Measurements from ENCODE around the gene BCL3. TPM values are rescaled to one million over a fixed set of nuclear protein-coding genes. Genes with fewer than 3 reads are reported as not detected.
A peak's percentile ranks its signal among the peaks of the same experiment; 100 is the strongest.

BCL3 gene
- total and polyA plus RNA-seq, 2 of the 13 experiments (the other 11 are each of a cell fraction or from before 2014, with no cell fraction given): 2.3 to 4.0 TPM

GRCh38 chr19:44800461-44800860 is 52.0 kb downstream of the BCL3 start (continued):
- TF ChIP-seq KIAA2018 (CRISPR knock-in tag; IDR thresholded peaks at IDR 0.05; ENCODE audit: borderline replicate concordance): no peak
- TF ChIP-seq ZFP36 (IDR thresholded peaks at IDR 0.05; ENCODE audit: borderline replicate concordance, low read depth, low read length, partially characterized antibody): peak; percentile 78
- TF ChIP-seq, protein P1, sequence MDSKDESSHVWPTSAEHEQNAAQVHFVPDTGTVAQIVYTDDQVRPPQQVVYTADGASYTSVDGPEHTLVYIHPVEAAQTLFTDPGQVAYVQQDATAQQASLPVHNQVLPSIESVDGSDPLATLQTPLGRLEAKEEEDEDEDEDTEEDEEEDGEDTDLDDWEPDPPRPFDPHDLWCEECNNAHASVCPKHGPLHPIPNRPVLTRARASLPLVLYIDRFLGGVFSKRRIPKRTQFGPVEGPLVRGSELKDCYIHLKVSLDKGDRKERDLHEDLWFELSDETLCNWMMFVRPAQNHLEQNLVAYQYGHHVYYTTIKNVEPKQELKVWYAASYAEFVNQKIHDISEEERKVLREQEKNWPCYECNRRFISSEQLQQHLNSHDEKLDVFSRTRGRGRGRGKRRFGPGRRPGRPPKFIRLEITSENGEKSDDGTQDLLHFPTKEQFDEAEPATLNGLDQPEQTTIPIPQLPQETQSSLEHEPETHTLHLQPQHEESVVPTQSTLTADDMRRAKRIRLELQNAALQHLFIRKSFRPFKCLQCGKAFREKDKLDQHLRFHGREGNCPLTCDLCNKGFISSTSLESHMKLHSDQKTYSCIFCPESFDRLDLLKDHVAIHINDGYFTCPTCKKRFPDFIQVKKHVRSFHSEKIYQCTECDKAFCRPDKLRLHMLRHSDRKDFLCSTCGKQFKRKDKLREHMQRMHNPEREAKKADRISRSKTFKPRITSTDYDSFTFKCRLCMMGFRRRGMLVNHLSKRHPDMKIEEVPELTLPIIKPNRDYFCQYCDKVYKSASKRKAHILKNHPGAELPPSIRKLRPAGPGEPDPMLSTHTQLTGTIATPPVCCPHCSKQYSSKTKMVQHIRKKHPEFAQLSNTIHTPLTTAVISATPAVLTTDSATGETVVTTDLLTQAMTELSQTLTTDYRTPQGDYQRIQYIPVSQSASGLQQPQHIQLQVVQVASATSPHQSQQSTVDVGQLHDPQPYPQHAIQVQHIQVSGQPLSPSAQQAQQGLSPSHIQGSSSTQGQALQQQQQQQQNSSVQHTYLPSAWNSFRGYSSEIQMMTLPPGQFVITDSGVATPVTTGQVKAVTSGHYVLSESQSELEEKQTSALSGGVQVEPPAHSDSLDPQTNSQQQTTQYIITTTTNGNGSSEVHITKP (CRISPR knock-in tag; IDR thresholded peaks at IDR 0.05; ENCODE audit: low read depth): no peak
- 0 out of 2 replicates have a peak, but pooled peaks have one; percentile 5 for TF ChIP-seq TAF1 (CRISPR knock-in tag; IDR thresholded peaks at IDR 0.05)
- TF ChIP-seq ZNF598 (CRISPR knock-in tag; IDR thresholded peaks at IDR 0.05; ENCODE audit: borderline replicate concordance): no peak
- TF ChIP-seq, protein P2, sequence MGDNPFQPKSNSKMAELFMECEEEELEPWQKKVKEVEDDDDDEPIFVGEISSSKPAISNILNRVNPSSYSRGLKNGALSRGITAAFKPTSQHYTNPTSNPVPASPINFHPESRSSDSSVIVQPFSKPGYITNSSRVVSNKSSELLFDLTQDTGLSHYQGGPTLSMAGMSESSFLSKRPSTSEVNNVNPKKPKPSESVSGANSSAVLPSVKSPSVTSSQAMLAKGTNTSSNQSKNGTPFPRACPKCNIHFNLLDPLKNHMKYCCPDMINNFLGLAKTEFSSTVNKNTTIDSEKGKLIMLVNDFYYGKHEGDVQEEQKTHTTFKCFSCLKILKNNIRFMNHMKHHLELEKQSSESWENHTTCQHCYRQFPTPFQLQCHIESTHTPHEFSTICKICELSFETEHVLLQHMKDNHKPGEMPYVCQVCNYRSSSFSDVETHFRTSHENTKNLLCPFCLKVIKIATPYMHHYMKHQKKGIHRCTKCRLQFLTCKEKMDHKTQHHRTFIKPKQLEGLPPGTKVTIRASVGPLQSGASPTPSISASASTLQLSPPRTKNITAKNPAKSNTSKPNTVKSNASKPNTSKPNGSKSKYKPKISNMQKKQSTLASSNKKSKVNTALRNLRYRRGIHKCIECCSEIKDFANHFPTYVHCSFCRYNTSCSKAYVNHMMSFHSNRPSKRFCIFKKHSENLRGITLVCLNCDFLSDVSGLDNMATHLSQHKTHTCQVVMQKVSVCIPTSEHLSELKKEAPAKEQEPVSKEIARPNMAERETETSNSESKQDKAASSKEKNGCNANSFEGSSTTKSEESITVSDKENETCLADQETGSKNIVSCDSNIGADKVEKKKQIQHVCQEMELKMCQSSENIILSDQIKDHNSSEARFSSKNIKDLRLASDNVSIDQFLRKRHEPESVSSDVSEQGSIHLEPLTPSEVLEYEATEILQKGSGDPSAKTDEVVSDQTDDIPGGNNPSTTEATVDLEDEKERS (CRISPR knock-in tag; IDR thresholded peaks at IDR 0.05): no peak
- no peak for TF ChIP-seq ATF2 (CRISPR knock-in tag; IDR thresholded peaks at IDR 0.05)
- TF ChIP-seq KMT2B (CRISPR knock-in tag; IDR thresholded peaks at IDR 0.05): 0 out of 2 replicates have a peak, but pooled peaks have one; percentile 20
- no peak for TF ChIP-seq ZBTB1 (CRISPR knock-in tag; IDR thresholded peaks at IDR 0.05; ENCODE audit: borderline replicate concordance)
- TF ChIP-seq TBL1XR1 (IDR thresholded peaks at IDR 0.05; ENCODE audit: borderline replicate concordance, low read length, partially characterized antibody): no peak
- TF ChIP-seq JARID2 (CRISPR knock-in tag; IDR thresholded peaks at IDR 0.05; ENCODE audit: insufficient replicate concordance): no peak
- TF ChIP-seq ZNF713 (CRISPR knock-in tag; IDR thresholded peaks at IDR 0.05): no peak
- TF ChIP-seq ZFX (CRISPR knock-in tag; IDR thresholded peaks at IDR 0.05; ENCODE audit: low read depth): peak; percentile 81
